Skin of body (tissue), 2 donors: Measurements from ENCODE around the gene TTLL8. TPM values are rescaled to one million over a fixed set of nuclear protein-coding genes. Genes with fewer than 3 reads are reported as not detected.
A peak's percentile ranks its signal among the peaks of the same experiment; 100 is the strongest.
"Not testable (repeated sequence)": the region's sequence is repeated elsewhere in the genome, so short reads cannot be mapped to it uniquely, and the experiment has no call there.

Source experiments
- DNase-seq: peaks from one replicate; lab custom pipeline; 2025; lab: John Stamatoyannopoulos, UW
- total RNA-seq: library from RNA; depleted of rRNA; stranded (reverse); fragments of >200 nt; gene quantifications from one replicate; pipeline ENCODE4 v1.2.3, GENCODE V29; 2014

Gene TTLL8
- not detected for total RNA-seq

GRCh38 chr22:50058061-50058905 is at the start of gene TTLL8:
TTLL8 (minus strand) TSS chr22:50058298.
- DNase-seq: no peak

DNA sequence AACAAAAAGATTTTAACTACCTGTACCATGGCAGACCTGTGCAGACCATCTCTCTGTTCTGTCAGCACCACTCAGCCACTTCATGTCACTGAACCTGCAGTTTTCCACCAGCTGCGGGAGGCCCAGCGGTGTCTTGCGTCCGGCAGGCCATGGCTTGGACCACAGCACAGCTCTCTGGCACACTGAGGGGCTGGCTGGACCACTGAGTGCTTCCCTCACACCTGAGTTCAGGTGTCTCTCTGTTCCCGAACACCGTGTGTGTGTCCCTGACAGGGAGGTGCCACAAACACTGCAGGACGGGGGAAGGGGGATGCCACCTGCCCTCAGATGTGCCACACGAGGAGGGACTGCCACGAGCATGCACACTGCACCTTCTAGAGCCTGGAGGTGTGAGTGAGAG is 49.4 kb upstream of the TTLL8 start:
- DNase-seq: no peak

- DNase-seq: peak; percentile 53
Observed at GRCh38 chr22:50105208-50106100, 47.4 kb upstream of the TTLL8 start.

DNA sequence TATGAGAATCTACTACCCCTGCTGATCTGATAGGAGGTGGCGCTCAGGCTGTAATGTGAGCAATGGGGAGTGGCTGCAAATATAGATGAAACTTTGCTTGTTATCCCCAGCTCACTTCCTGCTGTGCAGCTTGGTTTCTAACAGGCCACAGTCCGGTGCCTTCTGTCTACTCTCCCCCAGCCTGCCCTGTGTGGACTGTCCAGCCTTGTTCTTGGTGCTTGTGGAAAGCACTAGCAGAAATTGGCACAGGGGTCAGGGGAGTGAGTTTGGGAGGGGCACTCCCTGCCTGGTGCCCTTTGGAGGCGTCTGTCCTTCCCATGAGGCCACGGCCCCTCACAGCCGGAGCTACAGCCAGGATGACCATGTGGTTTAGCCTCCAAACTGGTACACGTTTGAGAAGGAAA is 46.0 kb upstream of the TTLL8 start:
- DNase-seq: no peak

DNA sequence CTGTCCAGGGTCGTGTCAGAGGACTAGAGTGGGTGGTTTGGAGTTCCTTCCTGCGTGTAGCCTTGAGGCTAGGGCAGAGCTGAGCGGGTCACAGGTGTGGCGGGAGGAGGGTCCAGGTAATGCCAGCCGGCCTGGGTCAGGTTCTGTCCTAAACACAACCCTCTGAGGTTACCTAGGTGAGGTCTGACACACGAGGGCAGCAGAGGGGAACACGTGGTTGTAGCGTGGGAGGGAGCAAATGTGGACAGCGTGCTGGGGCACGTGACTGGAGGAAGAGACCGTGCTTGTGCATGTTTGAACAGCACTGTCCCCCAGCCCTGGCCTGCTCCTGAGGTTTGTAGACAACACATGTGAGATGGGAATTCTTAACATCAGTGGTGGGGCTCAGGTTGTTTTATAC is 44.8 kb upstream of the TTLL8 start:
- DNase-seq: no peak

DNA sequence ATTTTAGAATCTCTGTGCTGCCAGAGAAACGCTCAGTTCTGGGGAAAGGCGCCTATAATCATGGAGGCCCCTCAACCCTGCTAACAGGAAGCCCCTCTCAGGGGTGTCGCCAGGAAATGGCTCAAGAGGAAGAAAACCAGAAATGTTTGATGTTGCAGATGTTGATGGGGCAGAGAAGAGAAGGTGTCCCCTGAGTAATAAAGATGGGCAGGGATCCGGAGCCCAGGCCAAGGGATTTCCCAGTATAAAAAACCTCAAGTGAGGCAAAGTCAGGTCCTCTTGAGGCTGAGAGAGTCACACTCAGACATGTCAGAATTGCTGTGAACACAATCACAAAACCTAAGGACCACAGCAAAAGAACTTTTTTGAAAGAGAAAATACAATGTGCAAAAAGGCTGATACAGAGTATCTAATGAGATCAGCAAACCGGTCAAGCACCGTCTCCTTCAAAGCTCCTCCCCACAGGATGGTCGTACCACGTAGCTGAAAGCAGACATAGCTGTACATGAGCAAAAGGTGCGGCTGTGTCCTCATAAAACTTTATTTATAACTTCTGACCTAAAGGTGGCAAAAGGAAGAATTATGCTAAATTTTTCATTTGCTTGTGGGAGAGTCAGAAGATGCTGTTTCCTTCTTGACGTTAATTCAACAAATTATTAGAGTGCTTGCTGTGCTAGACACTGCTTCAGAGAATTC is 43.9 kb upstream of the TTLL8 start:
- DNase-seq: no peak

DNA sequence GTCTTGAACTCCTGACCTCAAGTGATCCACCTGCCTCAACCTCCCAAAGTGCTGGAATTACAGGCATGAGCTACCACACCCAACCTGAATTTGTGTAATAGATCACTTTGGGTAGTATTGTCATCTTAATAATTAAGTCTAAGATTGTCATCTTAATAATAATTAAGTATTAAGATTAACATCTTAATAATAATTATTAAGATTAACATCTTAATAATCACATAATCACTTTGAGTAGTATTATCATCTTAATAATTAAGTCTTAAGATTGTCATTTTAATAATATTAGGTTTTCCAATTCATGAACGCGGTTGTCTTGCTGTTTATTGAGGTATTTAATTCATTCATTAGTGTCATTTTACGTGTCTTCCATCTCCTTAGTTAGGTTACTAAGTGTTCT is 40.0 kb upstream of the TTLL8 start:
- no peak for DNase-seq

DNA sequence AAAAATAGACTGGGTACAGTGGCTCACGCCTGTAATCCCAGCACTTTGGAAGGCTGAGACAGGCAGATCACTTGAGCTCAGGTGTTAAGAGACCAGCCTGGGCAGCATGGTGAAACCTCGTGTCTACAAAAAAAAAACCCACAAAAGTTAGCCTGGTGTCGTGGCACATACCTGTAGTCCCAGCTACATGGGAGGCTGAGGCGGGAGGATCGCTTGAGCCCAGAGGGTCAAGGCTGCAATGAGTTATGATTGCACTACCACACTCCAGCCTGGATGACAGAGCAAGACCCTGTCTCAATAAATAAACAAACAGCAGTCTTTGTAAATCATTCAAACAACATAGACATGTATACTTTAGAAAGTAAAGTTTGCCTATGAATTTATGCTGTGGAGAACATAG is 34.2 kb upstream of the TTLL8 start:
- DNase-seq: no peak

GRCh38 chr22:50091092-50091768 is 33.1 kb upstream of the TTLL8 start:
- no peak for DNase-seq

GRCh38 chr22:50090412-50090714 is 32.3 kb upstream of the TTLL8 start:
- no peak for DNase-seq

- DNase-seq: no peak
Observed at GRCh38 chr22:50089682-50090411, 31.7 kb upstream of the TTLL8 start, which contains the start of gene MOV10L1. MOV10L1 (plus strand) TSS chr22:50090006; CDS start chr22:50090089, 83 bp downstream.

GRCh38 chr22:50089231-50089630 is 31.1 kb upstream of the TTLL8 start:
- no peak for DNase-seq

GRCh38 chr22:50088096-50088495 is 30.0 kb upstream of the TTLL8 start:
- no peak for DNase-seq

- no peak for DNase-seq
Observed at GRCh38 chr22:50087646-50088045, 29.5 kb upstream of the TTLL8 start.

DNA sequence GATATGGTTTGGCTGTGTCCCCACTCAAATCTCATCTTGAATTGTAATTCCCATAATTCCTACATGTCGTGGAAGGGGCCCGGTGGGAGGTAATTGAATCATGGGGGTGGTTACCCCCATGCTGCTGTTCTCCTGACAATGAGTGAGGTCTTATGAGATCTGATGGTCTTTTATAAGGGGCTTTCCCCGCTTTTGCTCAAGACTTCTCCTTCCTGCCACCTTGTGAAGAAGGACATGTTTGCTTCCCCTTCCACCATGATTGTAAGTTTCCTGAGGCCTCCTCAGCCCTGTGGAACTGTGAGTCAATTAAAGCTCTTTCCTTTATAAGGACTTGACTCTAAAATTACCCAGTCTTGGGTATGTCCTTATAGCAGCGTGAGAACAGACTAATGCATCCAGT is 28.9 kb upstream of the TTLL8 start:
- DNase-seq: not testable (repeated sequence)

- DNase-seq: no peak
Observed at GRCh38 chr22:50086526-50086925, 28.4 kb upstream of the TTLL8 start.

DNA sequence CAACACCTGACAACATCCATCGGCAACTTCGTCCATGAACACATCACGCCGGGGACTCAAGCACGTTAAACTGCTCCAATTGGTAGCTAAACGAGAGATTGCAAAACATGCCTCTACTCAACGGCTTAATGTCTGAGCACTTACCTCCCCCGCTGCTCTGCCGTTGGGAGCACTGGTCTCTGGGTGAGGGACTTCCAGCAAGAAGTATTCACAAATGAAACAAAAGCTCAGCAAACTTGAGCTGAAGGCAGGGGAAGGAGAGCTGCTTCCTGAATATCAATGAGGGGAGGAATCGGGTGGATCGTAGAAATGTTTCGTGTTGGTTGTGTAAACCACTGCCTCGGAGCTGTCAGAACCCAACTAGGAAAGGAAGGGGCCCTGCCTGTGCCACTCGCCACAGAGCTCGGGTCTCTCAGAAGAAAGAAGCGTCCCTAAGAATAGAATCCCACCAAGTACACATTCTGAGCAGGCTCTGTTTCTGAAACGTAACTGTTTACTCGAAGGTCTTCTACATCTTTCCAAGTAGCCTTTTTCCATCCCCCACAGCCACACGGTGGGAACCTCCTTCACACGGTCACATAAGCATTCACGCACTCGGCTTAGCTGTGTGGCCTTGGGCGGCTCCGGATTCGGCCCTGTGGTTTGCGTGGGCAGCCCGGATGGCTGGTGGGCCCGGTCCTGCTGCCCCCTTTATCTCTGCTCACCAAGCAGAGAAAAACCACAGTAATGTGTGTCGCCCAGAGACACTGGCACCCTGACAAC is 27.3 kb upstream of the TTLL8 start, which contains the start of gene MLC1:
Gene MLC1, minus strand, starts transcription at position 216 of the 762 bp plus-strand sequence. CDS start 524 bp downstream, outside the sequence.
- DNase-seq: no peak

- DNase-seq: no peak
Observed at GRCh38 chr22:50084614-50085021, 26.5 kb upstream of the TTLL8 start.

- no peak for DNase-seq
Observed at GRCh38 chr22:50084080-50084477, 26.0 kb upstream of the TTLL8 start.
